ENCODE results near the gene BOD1L1.

- no peak for TF ChIP-seq CTCF (conservative IDR thresholded peaks at IDR 0.05)
- no peak for TF ChIP-seq EZH2 (IDR thresholded peaks at IDR 0.05; ENCODE audit: low read depth)
Observed at GRCh38 chr4:13546941-13547484, 80.5 kb downstream of the BOD1L1 start.

All from PC-9 (cell line).